GM21717 (cell line): Measurements from ENCODE around the gene CSNK1D.
"Not testable (repeated sequence)": the region's sequence is repeated elsewhere in the genome, so short reads cannot be mapped to it uniquely, and the experiment has no call there.

Experiments
- ATAC-seq: cut with Tn5 transposase; IDR thresholded peaks from one replicate; pipeline ENCODE4 v1.9.1; 2021; ENCODE audit warnings: mild to moderate bottlenecking, moderate library complexity; ENCODE audit not compliant: unreplicated experiment

CSNK1D gene

DNA sequence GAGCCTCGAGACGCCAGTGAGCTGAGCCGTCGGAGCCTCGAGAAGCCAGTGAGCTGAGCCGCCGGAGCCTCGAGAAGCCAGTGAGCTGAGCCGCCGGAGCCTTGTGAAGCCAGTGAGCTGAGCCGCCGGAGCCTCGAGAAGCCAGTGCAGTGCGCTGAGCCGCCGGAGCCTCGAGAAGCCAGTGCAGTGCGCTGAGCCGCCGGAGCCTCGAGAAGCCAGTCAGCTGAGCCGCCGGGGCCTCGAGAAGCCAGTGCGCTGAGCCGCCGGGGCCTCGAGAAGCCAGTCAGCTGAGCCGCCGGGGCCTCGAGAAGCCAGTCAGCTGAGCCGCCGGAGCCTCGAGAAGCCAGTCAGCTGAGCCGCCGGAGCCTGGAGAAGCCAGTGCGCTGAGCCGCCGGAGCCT, 19.4 kb downstream of the CSNK1D start:
- not testable (repeated sequence) for ATAC-seq

DNA sequence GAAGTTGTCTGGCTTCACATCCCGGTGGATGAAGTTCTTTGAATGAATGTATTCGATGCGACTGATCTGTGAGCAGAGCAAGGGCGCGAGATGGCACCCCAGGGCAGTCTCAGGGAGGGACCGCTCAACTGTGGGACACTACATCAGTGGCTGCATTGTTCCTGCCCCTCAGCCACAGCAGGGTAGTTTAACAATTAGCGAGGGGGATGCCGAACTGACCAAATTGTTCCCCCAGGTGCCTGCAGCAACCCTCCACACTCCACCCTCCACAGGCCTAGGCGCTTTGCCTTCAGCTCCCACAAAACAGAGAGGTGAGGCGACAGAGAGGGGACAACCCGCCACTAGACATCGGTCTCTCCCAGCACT, 20.3 kb downstream of the CSNK1D start:
- ATAC-seq = no peak

DNA sequence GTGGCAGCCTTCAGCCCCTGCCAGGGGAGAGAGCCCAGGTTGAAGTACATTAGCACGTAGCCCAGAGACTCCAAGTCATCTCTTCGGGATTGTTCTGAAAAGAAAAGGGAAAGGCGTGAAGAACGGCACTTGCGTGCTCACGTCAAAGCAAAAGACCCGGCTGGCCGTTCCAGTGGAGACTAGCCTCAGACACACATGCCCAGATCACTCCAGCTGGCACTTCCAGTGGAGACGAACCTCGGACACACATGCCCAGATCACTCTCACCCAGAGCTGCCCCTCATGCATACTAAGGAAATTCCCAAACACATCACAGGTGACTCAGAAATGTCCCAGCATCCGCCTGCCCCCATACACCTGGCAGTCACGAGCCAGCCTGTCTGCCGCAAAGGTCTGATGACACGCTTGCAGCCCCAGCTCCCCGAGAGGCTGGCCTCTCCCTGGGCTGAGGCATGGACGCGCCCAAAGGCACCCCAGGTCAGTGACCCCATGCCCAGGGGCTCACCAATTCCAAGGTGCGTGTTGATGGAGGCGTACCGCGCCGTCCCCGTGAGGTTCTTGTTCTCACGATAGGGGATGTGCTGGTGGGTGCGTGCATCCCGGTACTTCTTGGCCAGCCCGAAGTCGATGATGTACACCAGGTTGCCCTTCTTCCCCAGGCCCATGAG, 20.9 kb downstream of the CSNK1D start:
- no peak for ATAC-seq

DNA sequence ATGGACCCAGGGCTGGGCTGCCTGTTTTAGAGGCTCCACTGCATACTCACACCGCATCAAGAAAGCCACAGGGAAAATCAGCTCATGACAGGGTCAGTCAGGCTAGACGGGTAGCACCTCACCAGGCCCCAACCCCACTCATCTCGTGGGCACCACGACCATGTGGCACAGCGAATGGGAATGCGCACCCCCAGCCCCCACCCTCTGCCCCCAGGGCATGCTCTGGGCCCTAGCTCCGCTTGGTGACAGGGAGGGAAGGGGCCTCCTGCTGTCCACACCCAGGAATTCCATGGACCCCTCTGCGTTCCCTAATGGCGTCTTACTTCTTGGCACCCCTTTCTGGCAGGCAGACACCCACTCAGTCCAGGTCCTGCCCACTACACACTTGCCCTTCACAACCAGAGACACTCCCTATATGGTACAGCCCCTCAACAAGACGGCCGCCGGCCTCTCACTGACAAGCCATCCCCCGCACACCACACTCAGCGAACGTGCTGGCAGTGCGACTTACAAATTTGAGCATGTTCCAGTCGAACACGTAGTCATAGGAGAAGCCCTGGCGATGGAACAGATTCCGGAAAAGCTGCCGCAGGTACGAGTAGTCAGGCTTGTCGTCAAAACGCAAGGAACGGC, 22.5 kb downstream of the CSNK1D start:
- ATAC-seq = no peak

DNA sequence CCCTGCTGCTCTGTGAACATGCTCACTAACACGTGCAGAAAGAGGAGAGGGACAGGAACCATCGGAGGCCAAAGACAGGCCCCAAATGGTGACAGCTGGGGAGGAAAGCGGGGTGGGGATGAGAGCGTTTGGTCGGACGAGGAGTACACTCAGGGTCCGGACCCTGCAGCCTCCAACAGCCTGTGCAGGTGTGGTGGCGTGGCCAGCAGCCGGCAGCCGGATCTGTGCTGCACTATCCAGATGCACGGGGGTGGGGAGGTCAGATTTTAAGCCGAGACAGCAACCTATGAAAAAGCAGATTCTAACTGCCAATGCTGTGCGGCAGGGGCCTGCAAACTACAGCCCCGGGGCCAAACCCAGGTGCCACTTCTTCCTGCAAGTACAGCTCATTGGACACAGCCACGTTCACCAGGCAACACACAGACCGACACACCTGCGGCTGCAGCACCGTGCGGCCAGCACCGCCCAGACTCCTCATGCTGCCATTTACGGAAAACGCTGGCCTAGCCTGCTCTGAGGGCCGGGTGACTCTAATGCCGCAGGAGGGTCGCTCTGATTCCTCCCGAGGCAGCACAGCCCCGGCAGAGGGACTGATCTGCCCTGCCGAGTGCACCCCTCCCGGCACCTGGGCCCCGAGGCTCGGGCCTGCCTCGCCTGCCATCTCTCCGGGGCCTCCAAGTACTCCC, 23.5 kb downstream of the CSNK1D start:
- no peak for ATAC-seq

DNA sequence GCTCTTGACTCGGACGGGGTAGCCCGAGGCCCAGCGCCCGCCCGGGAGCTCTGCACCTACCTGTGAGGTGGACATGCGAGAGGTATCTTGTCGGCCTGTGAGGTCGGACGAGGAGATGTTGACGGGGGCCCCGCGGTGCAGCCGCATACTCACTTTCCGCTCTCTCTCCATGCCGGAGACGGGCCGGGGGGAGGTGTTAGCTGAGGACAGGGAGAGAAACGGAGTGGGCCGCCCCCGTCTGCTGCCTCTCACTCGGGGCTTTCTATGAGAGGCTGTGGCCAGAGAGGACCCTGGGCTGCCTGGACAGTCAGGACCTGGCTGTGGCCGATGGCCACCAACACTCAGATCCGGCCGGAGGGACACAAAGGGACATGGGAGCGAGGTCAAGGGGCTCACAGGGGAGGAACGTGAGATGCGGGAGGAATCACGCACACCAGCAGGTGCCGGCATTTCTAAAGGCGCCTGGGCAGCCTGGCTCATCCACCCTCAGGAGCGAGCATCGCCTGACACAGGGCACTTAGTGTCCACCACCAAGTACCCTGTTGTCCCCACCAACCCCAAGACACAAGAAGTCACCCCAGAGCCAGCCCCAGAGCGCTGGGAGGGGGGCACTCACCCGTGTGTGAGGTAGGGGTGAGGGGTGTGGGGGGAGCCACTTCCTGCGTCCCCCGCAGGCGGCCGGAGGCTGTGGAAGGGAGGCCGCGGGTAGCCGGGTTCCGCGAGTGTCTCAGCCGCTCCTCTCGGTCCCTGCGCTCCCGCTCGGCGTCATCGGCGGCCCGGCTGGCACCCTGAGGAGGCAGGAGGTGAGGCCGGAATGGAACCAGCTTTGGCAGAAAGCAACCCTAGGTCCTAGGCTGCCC, 24.5 kb downstream of the CSNK1D start:
- ATAC-seq = no peak

DNA sequence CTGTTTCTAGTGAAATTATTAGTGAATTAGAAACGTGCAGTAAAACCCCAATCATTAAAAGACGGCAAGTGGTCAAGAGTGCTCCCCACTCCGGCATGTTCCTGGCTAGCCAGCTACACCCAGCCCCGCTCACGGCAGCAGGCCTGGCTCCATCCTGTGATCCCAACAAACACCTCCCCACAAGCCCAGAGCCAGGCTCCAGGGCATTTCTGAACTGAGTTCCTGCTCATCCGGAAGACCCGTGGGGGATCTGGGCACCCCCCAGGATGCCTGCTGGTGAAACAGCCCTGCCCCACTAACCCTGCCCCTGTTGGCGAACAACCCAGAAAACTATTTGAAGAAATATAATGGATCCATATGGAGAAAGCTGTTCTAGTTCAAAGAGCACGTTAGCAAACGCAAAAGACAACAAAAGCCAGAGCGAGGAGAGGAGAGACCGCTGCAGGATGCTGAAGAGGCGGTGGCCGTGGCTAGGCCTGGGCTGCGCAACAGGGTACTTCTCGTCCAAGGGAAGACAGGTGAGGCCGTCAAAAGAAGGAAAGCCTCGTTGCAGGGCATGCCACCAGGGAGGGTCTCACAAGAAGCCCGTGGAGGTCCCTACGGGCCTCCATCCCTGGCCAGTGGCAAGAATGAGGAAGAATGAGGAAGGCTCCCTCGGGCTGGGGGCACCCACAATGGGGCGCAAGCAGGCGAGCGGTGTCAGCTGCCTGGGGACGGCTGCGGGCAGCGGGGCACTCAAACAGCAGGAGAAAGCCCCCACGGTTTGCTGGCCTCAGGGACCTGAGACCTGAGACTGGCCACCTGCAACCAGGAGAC, 25.4 kb downstream of the CSNK1D start:
- no peak for ATAC-seq

DNA sequence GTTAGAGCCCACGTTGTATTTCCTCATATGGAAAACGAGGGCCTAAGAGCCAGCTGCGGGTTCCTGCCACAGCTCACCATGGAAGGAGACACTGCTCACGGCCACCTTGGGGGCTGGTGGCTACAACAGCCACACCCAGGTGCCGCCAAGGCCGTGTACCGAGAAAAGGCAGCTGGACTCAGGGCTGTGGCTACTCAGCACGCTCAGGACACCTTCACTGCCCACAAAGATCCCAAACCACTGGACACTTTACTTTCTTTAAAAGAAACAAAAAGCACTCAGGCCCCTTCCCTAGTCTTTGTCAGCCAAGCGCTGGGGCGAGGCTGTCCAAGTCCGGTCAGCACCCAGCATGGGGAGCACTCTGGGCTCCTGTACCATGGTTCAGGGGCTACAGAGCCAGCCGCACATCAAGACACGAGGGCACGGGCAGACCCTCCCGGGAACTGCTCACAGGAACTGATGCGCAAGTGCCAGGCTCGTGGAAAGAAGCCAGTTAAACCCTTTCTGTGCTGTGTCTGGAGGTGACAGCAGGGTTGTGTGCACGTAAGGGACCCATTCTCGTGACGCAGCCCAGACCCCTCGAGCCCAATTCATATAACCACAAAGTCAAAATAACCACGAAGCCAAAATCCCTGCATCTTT, 26.2 kb downstream of the CSNK1D start:
- no peak for ATAC-seq

DNA sequence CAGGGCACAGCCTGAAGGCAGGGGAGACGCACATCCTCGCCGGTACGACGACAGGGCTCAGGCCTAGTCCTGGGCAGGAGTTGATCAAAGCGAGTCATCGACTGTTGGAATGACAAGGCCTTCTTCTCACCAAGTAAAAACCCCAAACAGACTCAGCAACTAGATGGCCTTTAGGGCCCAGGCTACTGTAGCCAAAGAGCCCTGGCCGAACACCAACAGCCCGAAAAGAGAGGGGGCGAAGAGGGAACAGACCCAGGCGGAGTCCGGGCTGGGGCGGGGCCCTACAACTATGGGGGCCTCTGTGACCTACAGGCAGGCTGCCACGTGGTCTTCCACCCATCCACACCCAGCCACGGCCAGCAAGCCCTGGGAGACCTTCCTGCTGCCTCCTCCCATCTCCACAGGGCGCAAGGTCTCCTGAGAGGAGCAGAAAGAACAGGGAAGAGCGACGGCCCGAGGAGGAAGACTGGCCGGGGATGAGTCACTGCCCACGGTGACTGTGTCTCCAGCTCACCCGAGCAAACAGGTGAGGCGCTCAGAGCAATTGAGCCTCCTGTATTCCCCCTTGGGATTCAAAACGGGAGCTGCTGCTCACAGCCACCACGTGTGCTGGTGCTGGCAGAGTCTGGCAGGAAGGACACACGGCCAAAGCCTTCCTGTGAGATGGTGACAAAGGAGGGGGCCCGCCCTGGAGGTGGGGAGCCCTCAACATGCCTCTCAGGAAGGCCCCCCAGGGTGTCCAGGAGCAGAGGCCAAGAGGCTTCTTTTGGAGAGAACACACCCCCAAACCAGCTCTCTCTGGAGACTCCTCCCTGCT, 26.9 kb downstream of the CSNK1D start:
- no peak for ATAC-seq

DNA sequence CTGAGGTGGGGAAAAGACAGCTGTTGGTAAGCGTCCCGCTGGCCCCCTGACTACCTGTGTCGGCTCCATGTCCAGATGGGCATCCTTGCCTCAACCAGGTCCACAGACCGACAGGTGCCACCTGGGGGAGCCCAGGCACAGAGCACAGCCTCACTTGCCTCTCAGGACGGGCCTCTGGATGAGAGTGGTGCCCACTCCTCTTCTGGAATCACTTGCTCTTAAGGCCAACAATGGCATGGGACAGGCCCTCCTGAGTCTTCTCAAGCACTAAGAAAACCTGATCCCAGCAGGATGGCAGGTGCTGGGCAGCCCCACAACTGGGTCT, 27.5 kb downstream of the CSNK1D start:
- no peak for ATAC-seq

DNA sequence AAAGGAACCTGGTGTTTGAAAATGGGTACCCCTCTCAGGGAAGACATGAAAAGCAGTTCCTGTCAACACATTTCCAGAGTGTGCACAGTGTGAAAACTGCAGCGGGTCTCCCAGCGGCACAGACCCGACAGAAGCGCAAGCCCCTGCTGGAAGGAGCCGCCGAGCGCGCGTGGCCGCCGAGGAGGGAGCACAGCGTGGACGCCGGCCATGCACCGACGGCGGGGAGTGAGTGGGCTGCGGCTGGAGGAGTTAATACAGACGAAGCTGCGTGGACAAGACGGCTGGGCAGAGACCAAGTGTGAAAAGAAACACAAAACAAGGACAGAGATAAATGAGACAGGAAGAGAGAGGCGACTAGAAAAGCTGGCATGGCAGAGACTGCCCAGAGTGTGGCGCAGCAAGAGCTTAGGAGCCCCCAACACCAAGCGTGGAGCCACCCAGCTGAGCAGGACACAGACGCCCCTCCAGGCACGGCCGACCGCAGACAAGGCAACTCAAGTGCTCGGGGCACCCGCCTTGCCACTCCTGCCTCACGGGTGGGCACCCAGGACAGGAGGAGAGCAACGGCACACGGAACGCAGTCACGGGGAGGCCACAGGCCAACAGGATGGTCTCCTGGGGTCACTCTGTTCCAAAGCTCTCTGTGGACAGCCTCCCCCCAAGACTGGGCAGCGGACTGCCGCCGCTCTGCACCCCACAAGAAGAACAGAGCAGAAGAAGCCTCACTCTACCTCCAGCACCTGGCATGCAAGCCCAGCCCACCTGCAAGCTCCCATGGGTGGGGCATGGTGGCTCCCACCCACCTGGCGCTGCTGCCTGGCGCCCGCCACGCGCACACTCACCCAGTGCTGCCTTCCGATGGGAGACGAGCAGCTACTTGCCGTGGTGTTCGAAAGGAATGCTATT, 28.1 kb downstream of the CSNK1D start:
- no peak for ATAC-seq

DNA sequence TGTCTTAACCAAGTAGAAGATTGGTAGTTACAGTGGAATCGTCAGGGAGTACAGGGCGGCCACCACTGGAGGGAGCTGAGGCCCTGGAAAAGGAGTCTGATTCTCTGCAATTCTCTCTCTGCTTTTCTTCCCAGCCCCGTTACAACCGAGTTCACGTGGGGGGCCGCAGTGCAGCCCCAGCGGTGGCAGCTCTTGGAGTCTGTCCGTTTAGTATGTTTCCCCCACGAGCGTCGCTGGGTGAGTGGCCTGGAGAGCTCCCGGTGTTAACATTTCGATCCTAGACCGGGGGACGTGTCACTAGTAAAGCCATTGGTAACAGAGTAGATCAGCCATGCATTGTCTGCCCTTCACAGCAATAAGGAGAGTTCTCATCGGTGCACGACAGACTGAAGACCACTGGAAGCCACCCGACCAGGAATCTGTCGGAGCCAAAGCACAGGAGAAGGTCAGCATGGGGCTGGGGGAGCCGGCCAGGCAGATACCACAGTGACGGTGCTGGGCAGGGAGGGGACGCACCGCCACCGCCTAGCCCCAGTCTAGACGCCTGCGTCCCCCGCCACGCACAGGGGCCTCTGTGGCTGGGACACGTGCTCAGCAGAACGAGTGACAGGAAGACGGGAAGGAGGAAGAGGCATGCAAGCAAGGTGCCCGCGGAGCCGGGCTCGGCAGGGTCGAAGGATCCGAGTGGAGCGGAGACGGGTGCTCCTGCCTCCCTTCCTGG, 28.9 kb downstream of the CSNK1D start:
- no peak for ATAC-seq

DNA sequence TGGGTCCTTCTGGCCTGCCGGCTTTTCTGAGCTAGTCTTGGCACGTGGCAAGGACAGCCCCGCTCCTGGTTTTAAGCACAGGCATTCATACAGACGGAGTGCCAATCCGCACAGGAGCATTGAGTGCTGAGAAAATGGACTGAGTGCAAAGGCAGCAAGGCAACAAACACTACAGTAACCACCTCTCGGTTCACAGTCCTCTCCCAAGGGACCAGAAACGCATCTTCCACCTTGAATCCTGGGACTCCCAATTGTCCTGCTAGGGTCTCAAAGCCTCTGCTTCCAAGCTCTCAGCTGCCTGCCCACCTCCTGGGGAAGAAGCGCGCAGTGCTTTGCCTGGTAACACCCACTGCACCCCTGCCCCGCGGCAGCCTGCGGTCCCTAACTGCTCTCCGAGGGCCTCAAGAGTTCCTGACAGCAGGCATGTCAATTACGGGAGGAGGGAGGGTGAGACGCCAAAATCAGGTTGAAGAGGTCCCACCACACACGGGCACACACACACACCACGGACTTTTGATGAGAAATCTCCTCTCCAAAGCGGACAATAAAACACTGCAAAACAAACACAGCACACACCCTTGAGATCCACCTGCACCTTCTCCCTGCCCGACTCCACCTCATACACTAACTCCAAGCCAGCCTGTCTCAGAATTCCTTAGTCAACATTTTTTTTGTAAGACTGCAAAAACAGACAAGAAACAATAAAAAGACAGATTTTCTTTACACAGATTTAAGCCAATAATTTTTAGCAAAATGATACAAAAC, 29.7 kb downstream of the CSNK1D start:
- no peak for ATAC-seq

DNA sequence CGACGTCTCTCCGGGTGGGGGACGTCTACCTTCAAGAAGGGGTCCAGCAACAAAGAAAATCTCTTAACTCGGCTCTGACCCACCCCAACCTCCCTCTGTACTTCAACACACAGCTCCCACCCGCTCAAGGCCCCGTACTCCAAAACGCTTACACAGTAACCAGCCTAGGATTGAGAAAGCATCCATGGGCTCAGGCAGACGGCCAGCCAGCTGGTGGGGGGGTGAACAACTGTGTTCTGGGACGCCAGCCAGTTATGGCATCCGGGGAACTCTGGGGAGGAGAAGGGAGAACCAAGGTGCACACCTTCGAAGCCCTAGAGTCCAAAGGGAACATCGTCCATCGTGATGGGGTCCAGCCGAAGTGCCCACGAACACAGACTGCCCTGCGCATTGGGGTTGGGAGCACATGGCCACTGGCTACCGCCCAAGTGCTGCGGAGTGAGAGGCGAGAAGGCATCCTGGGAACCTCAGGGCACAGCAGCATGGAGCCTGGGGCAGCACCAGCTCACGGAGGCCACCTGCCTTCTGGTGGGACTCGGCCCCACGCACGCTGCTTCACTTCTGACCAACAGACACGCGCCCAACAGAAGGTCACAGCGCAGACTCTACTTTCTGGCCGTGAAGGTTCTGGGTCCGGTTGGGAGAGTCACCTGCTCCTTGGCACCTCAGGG, 30.4 kb downstream of the CSNK1D start:
- ATAC-seq = no peak

DNA sequence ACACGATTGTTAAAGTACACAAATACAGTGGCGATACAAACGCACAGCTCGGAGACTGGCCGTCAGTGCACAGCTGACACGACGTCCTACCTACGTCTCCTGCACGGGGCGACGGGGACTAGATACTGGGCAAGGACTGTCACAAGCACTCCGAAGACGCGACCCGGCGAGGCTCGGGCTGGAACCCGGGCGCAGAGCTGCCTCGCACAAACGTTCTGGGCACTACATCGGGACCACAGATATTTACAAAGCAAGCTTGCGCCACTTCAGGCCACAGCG, 30.9 kb downstream of the CSNK1D start:
- no peak for ATAC-seq

DNA sequence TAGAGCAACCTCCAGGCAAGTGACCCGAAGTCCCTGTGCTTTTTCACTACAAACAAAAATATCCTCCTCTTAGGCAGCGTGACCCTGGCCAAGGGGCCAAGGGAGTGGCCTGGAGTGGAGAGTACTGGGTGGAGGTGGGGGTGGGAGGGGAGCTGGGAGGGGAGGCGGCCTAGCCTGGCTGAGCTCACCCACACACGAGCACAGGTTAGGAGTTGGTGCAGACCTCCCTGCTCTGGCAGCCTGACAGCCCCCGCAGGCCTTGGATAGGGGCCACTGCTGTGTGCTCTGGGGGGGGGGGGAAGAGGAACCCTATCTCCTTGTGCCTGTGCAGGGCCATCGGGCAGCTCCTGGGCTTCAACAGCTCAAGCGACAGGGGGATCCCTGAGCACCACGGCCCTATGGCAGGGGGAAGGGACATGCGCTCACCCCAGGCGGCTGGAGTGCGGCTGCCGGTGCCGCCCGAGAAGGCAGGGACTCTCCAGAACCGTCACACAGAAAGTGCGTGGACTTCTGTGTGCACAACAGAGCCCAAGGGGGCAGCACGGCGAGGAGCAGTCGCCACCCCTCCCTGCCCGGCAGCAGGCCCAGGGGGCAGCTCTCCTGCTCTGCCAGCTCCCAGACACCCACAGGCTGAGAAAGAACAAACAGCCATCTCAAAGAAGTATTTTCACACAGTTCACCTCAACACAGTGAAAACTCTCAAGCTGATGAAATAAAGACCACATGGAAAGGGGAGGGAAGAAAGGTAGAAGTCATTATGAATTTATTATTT, 31.4 kb downstream of the CSNK1D start:
- ATAC-seq = no peak
